HepG2 (cell line): ENCODE data around the gene MIDN. TPM values are rescaled to one million over a fixed set of nuclear protein-coding genes. Genes with fewer than 3 reads are reported as not detected.
A peak's percentile ranks its signal among the peaks of the same experiment; 100 is the strongest.

ENCODE experiments used
- HCFC1 ChIP-seq: fragments of 150-350 bp; IDR thresholded peaks from 2 replicates; pipeline ENCODE4 v1.6.1; 2014; ENCODE audit warnings: low read depth, low read length
- HOMEZ ChIP-seq: IDR thresholded peaks from 2 replicates; pipeline ENCODE4 v1.6.1; 2016; ENCODE audit warnings: low read depth
- MAF1 ChIP-seq: sonication (generic); formaldehyde crosslinking; IDR thresholded peaks from 2 replicates; pipeline ENCODE4 v1.5.0; 2020; ENCODE audit warnings: missing genetic modification reagents, borderline replicate concordance
- MIXL1 ChIP-seq: IDR thresholded peaks from 2 replicates; pipeline ENCODE4 v1.6.1; 2016
- MXD3 ChIP-seq: IDR thresholded peaks from 2 replicates; pipeline ENCODE4 v1.6.1; 2016; ENCODE audit warnings: mild to moderate bottlenecking, missing biosample characterization, missing genetic modification reagents
- PLSCR1 ChIP-seq: sonication (generic); formaldehyde crosslinking; IDR thresholded peaks from 2 replicates; pipeline ENCODE4 v1.5.0; 2020; ENCODE audit warnings: missing genetic modification reagents, mild to moderate bottlenecking, borderline replicate concordance
- POGK ChIP-seq: sonication (generic); formaldehyde crosslinking; conservative IDR thresholded peaks from 2 replicates; pipeline ENCODE4 v1.8.0; 2022; ENCODE audit warnings: mild to moderate bottlenecking, moderate library complexity, missing genetic modification reagents
- RELA ChIP-seq: sonication (generic); formaldehyde crosslinking; IDR thresholded peaks from 2 replicates; pipeline ENCODE4 v1.4.0; 2020; ENCODE audit warnings: missing genetic modification reagents
- SATB2 ChIP-seq: sonication (generic); formaldehyde crosslinking; IDR thresholded peaks from 2 replicates; pipeline ENCODE4 v1.5.0; 2020; ENCODE audit warnings: missing genetic modification reagents
- TBX2 ChIP-seq: sonication (generic); formaldehyde crosslinking; IDR thresholded peaks from 2 replicates; pipeline ENCODE4 v1.5.0; 2020; ENCODE audit warnings: missing genetic modification reagents, mild to moderate bottlenecking, borderline replicate concordance
- TEAD3 ChIP-seq: optimal IDR thresholded peaks from 2 replicates; pipeline ENCODE3; 2016; ENCODE audit warnings: borderline replicate concordance
- ZBED4 ChIP-seq: sonication (generic); formaldehyde crosslinking; IDR thresholded peaks from 2 replicates; pipeline ENCODE4 v1.4.0; 2020; ENCODE audit warnings: missing genetic modification reagents, borderline replicate concordance
- ZC3H13 ChIP-seq: sonication (generic); formaldehyde crosslinking; IDR thresholded peaks from 2 replicates; pipeline ENCODE4 v1.8.1; 2023; ENCODE audit warnings: mild to moderate bottlenecking, missing genetic modification reagents, moderate library complexity
- ZNF232 ChIP-seq: sonication (generic); formaldehyde crosslinking; IDR thresholded peaks from 2 replicates; pipeline ENCODE4 v1.4.0; 2020; ENCODE audit warnings: missing genetic modification reagents, borderline replicate concordance
- ZNF430 ChIP-seq: sonication (generic); formaldehyde crosslinking; IDR thresholded peaks from 2 replicates; pipeline ENCODE4 v1.9.0; 2021; ENCODE audit warnings: mild to moderate bottlenecking, missing genetic modification reagents
- ZNF530 ChIP-seq: sonication (generic); formaldehyde crosslinking; IDR thresholded peaks from 2 replicates; pipeline ENCODE4 v1.5.0; 2020; ENCODE audit warnings: low read depth, mild to moderate bottlenecking, missing genetic modification reagents
- ZNF607 ChIP-seq: sonication (generic); formaldehyde crosslinking; IDR thresholded peaks from 2 replicates; pipeline ENCODE4 v1.5.1; 2020; ENCODE audit warnings: missing genetic modification reagents, mild to moderate bottlenecking, borderline replicate concordance
- ZNF83 ChIP-seq: sonication (generic); formaldehyde crosslinking; IDR thresholded peaks from 2 replicates; pipeline ENCODE4 v1.4.0; 2020; ENCODE audit warnings: missing genetic modification reagents, mild to moderate bottlenecking, borderline replicate concordance
- polyA plus RNA-seq, 8 experiments: library from polyadenylated mRNA; depleted of rRNA in 3 of 8; stranded (reverse) in 7 of 8; unstranded in 1 of 8; fragments of >200 nt; fragmentation: Illumina TruSeq in 4 of 8; extraction: Trizol in 4 of 8; gene quantifications; 2 replicates each; pipeline versions ENCODE4 v1.2.1 to v1.2.3, GENCODE V29; 2011 to 2016; ENCODE audit warnings: low read depth in 4 of 8, missing spikeins in 1 of 8, mixed read lengths in 1 of 8; ENCODE audit not compliant: insufficient read depth in 1 of 8
- total RNA-seq, 5 experiments: library from RNA; depleted of rRNA; stranded (reverse); fragments of >200 nt; fragmentation: Illumina TruSeq; extraction: Trizol; gene quantifications; 2 replicates each; pipeline ENCODE4 v1.2.3, GENCODE V29; 2016; ENCODE audit warnings: low read depth in 1 of 5

MIDN gene
- total and polyA plus RNA-seq, 2 of the 13 experiments (the other 11 are each of a cell fraction or from before 2014, with no cell fraction given): 8.4 to 18.0 TPM

GRCh38 chr19:1269065-1269477 lies 20.7 kb downstream of the MIDN start, which contains the start of gene CIRBP (continued):
- TF ChIP-seq SATB2 (CRISPR knock-in tag) (no peak), ZBED4 (CRISPR knock-in tag) (peak; percentile 79), POGK (CRISPR knock-in tag) (no peak; the same call in 1 of the 2 replicates), MXD3 (CRISPR knock-in tag) (no peak; the same call in 1 of the 2 replicates), ZNF430 (CRISPR knock-in tag) (0 out of 2 replicates have a peak, but pooled peaks have one; percentile 13), ZNF607 (CRISPR knock-in tag) (no peak), TEAD3 (CRISPR knock-in tag) (peak; percentile 9), HOMEZ (CRISPR knock-in tag) (no peak), MIXL1 (CRISPR knock-in tag) (no peak), MAF1 (CRISPR knock-in tag) (no peak), RELA (CRISPR knock-in tag) (no peak), ZNF232 (CRISPR knock-in tag) (peak; percentile 8; the same call in 1 of the 2 replicates), ZNF530 (CRISPR knock-in tag) (no peak), ZC3H13 (CRISPR knock-in tag) (no peak), HCFC1 (no peak), ZNF83 (no peak), TBX2 (CRISPR knock-in tag) (peak; percentile 46; the same call in 1 of the 2 replicates), PLSCR1 (CRISPR knock-in tag) (no peak)
